H9 (cell line): ENCODE data around the gene BCAS3. TPM values are rescaled to one million over a fixed set of nuclear protein-coding genes. Genes with fewer than 3 reads are reported as not detected.

Experiments used
- DNase-seq: peaks from one replicate; pipeline ENCODE4 v3.0.0-alpha.2; 2017
- H2AFZ ChIP-seq: one replicate; pipeline ENCODE4 v1.6.1; 2013; ENCODE audit warnings: mild to moderate bottlenecking, low read length, control low read depth, moderate library complexity
- H2AK5ac ChIP-seq: 2 replicates; pipeline ENCODE4 v1.6.1; 2013; ENCODE audit warnings: low read length, control low read depth, mixed read lengths; ENCODE audit not compliant: insufficient read length
- H2BK120ac ChIP-seq: one replicate; pipeline ENCODE4 v1.6.1; 2013; ENCODE audit warnings: low read depth, mild to moderate bottlenecking, low read length, control low read depth, inconsistent platforms; ENCODE audit not compliant: poor library complexity, severe bottlenecking
- H2BK12ac ChIP-seq: 2 replicates; pipeline ENCODE4 v1.6.1; 2013; ENCODE audit warnings: low read length, control low read depth, mixed read lengths, low read depth; ENCODE audit not compliant: insufficient read length
- H2BK15ac ChIP-seq: 2 replicates; pipeline ENCODE4 v1.6.1; 2013; ENCODE audit warnings: low read depth, low read length, control low read depth
- H2BK20ac ChIP-seq: one replicate; pipeline ENCODE4 v1.6.1; 2013; ENCODE audit warnings: low read depth, mild to moderate bottlenecking, low read length, control low read depth, inconsistent platforms; ENCODE audit not compliant: poor library complexity, severe bottlenecking
- H2BK5ac ChIP-seq: 2 replicates; pipeline ENCODE4 v1.6.1; 2013; ENCODE audit warnings: low read length, control low read depth, mixed read lengths; ENCODE audit not compliant: insufficient read length
- H3K14ac ChIP-seq: 2 replicates; pipeline ENCODE4 v1.6.1; 2013; ENCODE audit warnings: low read length, control low read depth; ENCODE audit not compliant: insufficient read depth
- H3K18ac ChIP-seq: 2 replicates; pipeline ENCODE4 v1.6.1; 2013; ENCODE audit warnings: low read depth, mild to moderate bottlenecking, mixed read lengths, low read length, control low read depth; ENCODE audit not compliant: insufficient read length
- H3K23ac ChIP-seq: 2 replicates; pipeline ENCODE4 v1.6.1; 2013; ENCODE audit warnings: low read length, control low read depth, mixed read lengths, low read depth; ENCODE audit not compliant: insufficient read length
- H3K23me2 ChIP-seq: 2 replicates; pipeline ENCODE4 v1.6.1; 2013; ENCODE audit warnings: low read depth, mild to moderate bottlenecking, mixed read lengths, low read length, control low read depth; ENCODE audit not compliant: insufficient read length, poor library complexity, severe bottlenecking
- H3K27ac ChIP-seq: 2 replicates; pipeline ENCODE4 v1.5.1; 2013; ENCODE audit warnings: low read length, control low read depth, mixed read lengths, low read depth; ENCODE audit not compliant: insufficient read length
- H3K27me3 ChIP-seq: 2 replicates; pipeline ENCODE4 v1.6.1; 2013; ENCODE audit warnings: low read length, control low read depth, inconsistent platforms; ENCODE audit not compliant: insufficient read depth
- H3K4ac ChIP-seq: 2 replicates; pipeline ENCODE4 v1.6.1; 2013; ENCODE audit warnings: low read depth, mild to moderate bottlenecking, control low read depth, inconsistent platforms, low read length, moderate library complexity
- H3K4me1 ChIP-seq: 2 replicates; pipeline ENCODE4 v1.6.1; 2013; ENCODE audit warnings: low read length, control low read depth, inconsistent platforms; ENCODE audit not compliant: insufficient read depth
- H3K4me2 ChIP-seq: 2 replicates; pipeline ENCODE4 v1.6.1; 2013; ENCODE audit warnings: low read length, control low read depth, mixed read lengths; ENCODE audit not compliant: insufficient read length, insufficient read depth
- H3K56ac ChIP-seq: 2 replicates; pipeline ENCODE4 v1.6.1; 2013; ENCODE audit warnings: low read depth, mild to moderate bottlenecking, mixed read lengths, low read length, control low read depth; ENCODE audit not compliant: insufficient read length
- H3K79me1 ChIP-seq: 2 replicates; pipeline ENCODE4 v1.6.1; 2013; ENCODE audit warnings: low read depth, mild to moderate bottlenecking, moderate library complexity, low read length, control low read depth, inconsistent platforms; ENCODE audit not compliant: insufficient read depth, poor library complexity, severe bottlenecking
- H3K79me2 ChIP-seq: 2 replicates; pipeline ENCODE4 v1.6.1; 2013; ENCODE audit warnings: low read length, control low read depth, inconsistent platforms; ENCODE audit not compliant: insufficient read depth
- H3K9ac ChIP-seq: 2 replicates; pipeline ENCODE4 v1.6.1; 2013; ENCODE audit warnings: low read length, control low read depth, mixed read lengths; ENCODE audit not compliant: insufficient read length; ENCODE audit errors: extremely low read depth
- H3K9me3 ChIP-seq: one replicate; pipeline ENCODE4 v1.6.1; 2013; ENCODE audit warnings: low read depth, low read length, inconsistent platforms; ENCODE audit not compliant: control insufficient read depth
- H3T11ph ChIP-seq: one replicate; pipeline ENCODE4 v1.6.1; 2013; ENCODE audit warnings: mild to moderate bottlenecking, low read length, control low read depth, inconsistent platforms
- H4K20me1 ChIP-seq: one replicate; pipeline ENCODE4 v1.6.1; 2013; ENCODE audit not compliant: control insufficient read depth, insufficient read length, insufficient read depth
- H4K5ac ChIP-seq: 2 replicates; pipeline ENCODE4 v1.6.1; 2013; ENCODE audit warnings: low read depth, mild to moderate bottlenecking, mixed read lengths, low read length, control low read depth; ENCODE audit not compliant: insufficient read length
- H4K8ac ChIP-seq: replicated peaks from 2 replicates; pipeline ENCODE4 v1.6.1; 2013; ENCODE audit warnings: low read length, control low read depth, mixed read lengths, low read depth; ENCODE audit not compliant: insufficient read length
- H4K91ac ChIP-seq: 2 replicates; pipeline ENCODE4 v1.6.1; 2013; ENCODE audit warnings: low read depth, mild to moderate bottlenecking, moderate library complexity, mixed read lengths, low read length, control low read depth; ENCODE audit not compliant: insufficient read length
- H3K27ac Mint-ChIP-seq, 3 experiments: 2 replicates in 2 of 3; 3 replicates in 1 of 3; pipeline ENCODE4 v1.8.0; 2020 to 2021; ENCODE audit warnings: mixed read lengths in 3 of 3, mild to moderate bottlenecking in 1 of 3, moderate library complexity in 1 of 3
- H3K27me3 Mint-ChIP-seq: 2 replicates; pipeline ENCODE4 v1.8.0; 2021; ENCODE audit warnings: low read depth, mild to moderate bottlenecking, moderate library complexity, mixed read lengths
- H3K36me3 Mint-ChIP-seq, 3 experiments: 2 replicates in 2 of 3; 3 replicates in 1 of 3; pipeline ENCODE4 v1.8.0; 2020 to 2021; ENCODE audit warnings: low read depth in 3 of 3, mixed read lengths in 3 of 3; ENCODE audit not compliant: insufficient read depth in 1 of 3
- H3K4me1 Mint-ChIP-seq, 2 experiments: 2 replicates each; pipeline ENCODE4 v1.8.0; 2020; ENCODE audit warnings: mixed read lengths in 2 of 2
- H3K4me3 Mint-ChIP-seq, 2 experiments: 2 replicates in 1 of 2; 3 replicates in 1 of 2; pipeline ENCODE4 v1.8.0; 2020 to 2021; ENCODE audit warnings: mild to moderate bottlenecking in 2 of 2, mixed read lengths in 2 of 2, moderate library complexity in 1 of 2
- H3K9me3 Mint-ChIP-seq, 2 experiments: 2 replicates in 1 of 2; 3 replicates in 1 of 2; pipeline ENCODE4 v1.8.0; 2020; ENCODE audit warnings: mild to moderate bottlenecking in 2 of 2, mixed read lengths in 2 of 2, moderate library complexity in 1 of 2
- CTCF ChIP-seq: fragments of 200-600 bp; sonication (generic); conservative IDR thresholded peaks from 3 replicates; pipeline ENCODE4 v1.8.0; 2021; ENCODE audit warnings: antibody characterized with exemption, mild to moderate bottlenecking
- WGBS: extraction: QIAGEN DNeasy Blood & Tissue Kit; methylation state at CpG from one replicate; pipeline ENCODE4 v1.1.7; 2013; ENCODE audit warnings: missing lambda C conversion rate, low lambda C conversion rate, mixed read lengths; ENCODE audit not compliant: insufficient read length; ENCODE audit errors: extremely low coverage; 5-methylcytosine and 5-hydroxymethylcytosine counted together
- total RNA-seq: library from RNA; stranded (reverse); gene quantifications from 2 replicates; pipeline ENCODE4 v1.2.1, GENCODE V29; 2021

BCAS3 gene
- total RNA-seq, 1 experiment from 2014 or later, result 22.4 TPM

- Histone ChIP-seq H3K4me1 (no peaks in the 10 kb centered on the region), H4K20me1 (no peaks in the 10 kb centered on the region), H3K79me2 (no peaks in the 10 kb centered on the region), H3T11ph (no peak overlapping the region), H3K9ac (no peak overlapping the region), H3K56ac (no peak overlapping the region), H3K79me1 (no peaks in the 10 kb centered on the region), H2BK12ac (no peak overlapping the region), H2AK5ac (no peak overlapping the region), H2BK15ac (no peak overlapping the region), H4K5ac (no peak overlapping the region), H3K27ac (no peak overlapping the region), H3K9me3 (no peaks in the 10 kb centered on the region), H2AFZ (no peak overlapping the region), H4K8ac (no peak overlapping the region), H3K14ac (no peak overlapping the region), H3K23ac (no peak overlapping the region), H3K27me3 (no peaks in the 10 kb centered on the region), H3K23me2 (no peaks in the 10 kb centered on the region), H2BK120ac (no peak overlapping the region), H2BK20ac (no peak overlapping the region), H2BK5ac (no peak overlapping the region), H4K91ac (no peak overlapping the region), H3K4me2 (no peak overlapping the region), H3K18ac (no peak overlapping the region), H3K4ac (no peak overlapping the region)
- no peak for TF ChIP-seq CTCF
- DNase-seq, result no peak
- H3K4me3 Mint-ChIP-seq, result no peak overlapping the region
- no peak overlapping the region for H3K27ac Mint-ChIP-seq
- H3K27me3 Mint-ChIP-seq, result no peaks in the 10 kb centered on the region
- H3K36me3 Mint-ChIP-seq, result peaks cover 0 to 4% (median 4%) of the 10 kb centered on the region in 3 experiments; a peak in 2 of 7 replicates
- WGBS, result no CpG with 5 or more reads among the region's 1 CpG
- H3K4me1 Mint-ChIP-seq, result peaks cover 2 to 4% of the 10 kb centered on the region in 2 experiments; a peak in 1 of 4 replicates
- peaks cover 0 to 6% of the 10 kb centered on the region in 2 experiments; a peak in 1 of 5 replicates for H3K9me3 Mint-ChIP-seq
These were observed 79.8 kb downstream of the BCAS3 start for GRCh38 chr17:60757437-60757836.
